HG03095 (cell line): Measurements from ENCODE around the gene NOC4L.
"Not testable (repeated sequence)": the region's sequence is repeated elsewhere in the genome, so short reads cannot be mapped to it uniquely, and the experiment has no call there.

Experiments
- ATAC-seq: cut with Tn5 transposase; IDR thresholded peaks from one replicate; pipeline ENCODE4 v1.9.1; 2021; ENCODE audit warnings: moderate library complexity; ENCODE audit not compliant: unreplicated experiment

NOC4L gene

DNA sequence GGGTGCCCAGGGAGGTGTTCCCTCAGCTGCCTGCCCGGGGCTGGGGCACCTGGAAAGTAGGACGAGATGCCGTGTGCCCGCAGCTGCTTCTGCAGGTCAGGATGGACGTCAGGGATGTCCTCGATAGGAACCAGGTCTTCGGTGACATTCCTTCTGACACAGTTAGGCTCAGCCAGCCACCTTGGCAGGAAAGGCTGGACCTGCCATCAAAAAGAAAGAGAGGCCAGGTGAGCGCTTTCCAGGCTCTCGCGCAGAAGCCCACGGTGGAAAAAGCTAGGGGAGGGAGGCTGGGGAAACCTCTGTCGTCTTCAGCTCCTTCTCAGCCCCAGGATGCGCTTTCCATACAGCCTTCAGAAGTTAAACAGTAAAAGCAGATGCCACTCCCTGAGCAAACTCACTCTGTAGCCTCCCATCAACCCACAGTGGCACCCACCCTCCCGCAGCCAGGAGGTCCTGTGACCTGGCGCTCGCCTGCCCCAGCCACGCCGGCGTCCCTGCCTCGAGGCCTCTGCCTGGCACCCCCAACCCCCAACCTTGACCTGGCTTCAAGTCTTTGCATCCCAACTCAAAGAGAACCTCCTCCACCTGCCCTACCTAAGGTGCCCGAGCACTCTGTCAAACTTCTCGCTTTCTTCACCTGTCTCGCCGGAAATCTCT is 1.4 kb upstream of the NOC4L start:
- ATAC-seq = no peak

- ATAC-seq = peak; percentile 27
These were observed 753 bp upstream of the NOC4L start for GRCh38 chr12:132143336-132144071.

DNA sequence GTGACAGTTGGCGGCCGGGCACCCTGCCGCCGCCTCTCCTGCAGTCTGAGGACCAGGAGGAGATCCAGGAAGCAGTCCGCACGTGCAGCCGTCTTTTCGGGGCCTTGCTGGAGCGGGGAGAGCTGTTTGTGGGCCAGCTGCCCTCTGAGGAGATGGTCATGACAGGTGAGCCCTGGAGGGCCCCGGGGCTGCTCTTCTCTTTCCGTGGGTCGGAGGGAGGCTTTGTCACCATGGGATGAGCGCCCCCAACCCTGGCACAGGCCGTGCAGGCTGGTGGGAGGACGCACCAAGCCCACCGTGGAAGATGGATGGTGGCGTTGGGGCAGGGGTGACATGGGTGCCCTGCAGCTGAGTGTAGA is 532 bp downstream of the NOC4L start:
- ATAC-seq = no peak

DNA sequence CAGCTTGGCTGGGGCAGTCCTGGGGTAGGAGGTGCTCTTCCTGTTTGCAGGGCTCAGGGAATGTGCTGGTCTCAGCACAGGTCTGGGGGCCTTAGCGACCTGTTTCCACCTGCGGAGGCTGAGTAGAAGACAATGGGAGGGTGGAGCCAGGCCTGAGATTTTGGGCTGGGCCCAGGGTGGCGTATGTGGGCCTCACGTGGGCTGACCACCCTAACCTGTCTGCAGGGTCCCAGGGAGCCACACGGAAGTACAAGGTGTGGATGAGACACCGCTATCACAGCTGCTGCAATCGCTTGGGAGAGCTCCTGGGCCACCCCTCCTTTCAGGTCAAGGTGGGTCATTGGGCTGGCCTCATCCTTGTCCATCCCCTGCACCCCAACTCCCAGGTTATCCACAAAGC is 1.1 kb downstream of the NOC4L start:
- ATAC-seq = no peak

GRCh38 chr12:132146098-132146497 is 1.8 kb downstream of the NOC4L start:
- no peak for ATAC-seq

- no peak for ATAC-seq
These were observed 2.6 kb downstream of the NOC4L start for GRCh38 chr12:132146772-132147422.

DNA sequence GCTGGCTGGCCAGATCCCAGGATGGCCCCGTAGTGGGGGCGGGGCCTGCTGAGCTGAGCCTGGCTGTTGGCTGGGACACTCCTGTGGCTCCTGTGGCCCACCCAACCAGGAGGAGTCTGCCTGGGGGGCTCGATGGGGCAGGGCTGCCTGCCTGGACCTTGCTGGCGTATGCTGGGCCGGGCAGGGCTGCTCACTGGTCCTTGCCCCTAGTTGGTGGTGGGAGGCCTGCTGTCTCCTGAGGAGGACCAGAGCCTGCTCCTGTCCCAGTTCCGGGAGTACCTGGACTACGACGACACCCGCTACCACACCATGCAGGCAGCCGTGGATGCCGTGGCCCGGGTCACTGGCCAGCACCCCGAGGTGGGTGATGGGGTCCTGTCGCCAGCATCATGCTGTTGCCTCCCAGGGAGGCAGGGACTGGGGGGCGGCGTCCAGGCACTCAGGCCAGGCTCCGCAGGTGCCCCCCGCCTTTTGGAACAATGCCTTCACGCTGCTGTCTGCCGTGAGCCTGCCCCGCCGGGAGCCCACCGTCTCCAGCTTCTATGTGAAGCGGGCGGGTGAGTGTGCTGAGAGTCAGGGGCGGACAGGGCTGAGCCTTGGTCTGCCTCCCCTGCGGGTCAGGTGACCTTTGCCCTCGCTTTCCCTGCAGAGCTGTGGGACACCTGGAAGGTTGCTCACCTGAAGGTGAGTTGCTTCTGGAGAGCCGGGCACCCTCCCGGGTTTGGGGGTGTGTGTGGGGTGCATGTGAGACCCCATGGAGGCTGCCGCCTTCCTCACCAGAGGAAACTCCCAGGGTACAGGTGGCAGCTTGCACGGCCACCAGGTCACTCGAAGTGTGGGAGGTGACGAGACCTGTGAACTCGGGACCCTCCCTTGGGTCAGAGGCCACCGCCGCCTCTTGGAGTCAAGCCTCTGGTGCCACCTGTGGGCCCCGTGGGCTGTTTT is 3.4 kb downstream of the NOC4L start:
- no peak for ATAC-seq

DNA sequence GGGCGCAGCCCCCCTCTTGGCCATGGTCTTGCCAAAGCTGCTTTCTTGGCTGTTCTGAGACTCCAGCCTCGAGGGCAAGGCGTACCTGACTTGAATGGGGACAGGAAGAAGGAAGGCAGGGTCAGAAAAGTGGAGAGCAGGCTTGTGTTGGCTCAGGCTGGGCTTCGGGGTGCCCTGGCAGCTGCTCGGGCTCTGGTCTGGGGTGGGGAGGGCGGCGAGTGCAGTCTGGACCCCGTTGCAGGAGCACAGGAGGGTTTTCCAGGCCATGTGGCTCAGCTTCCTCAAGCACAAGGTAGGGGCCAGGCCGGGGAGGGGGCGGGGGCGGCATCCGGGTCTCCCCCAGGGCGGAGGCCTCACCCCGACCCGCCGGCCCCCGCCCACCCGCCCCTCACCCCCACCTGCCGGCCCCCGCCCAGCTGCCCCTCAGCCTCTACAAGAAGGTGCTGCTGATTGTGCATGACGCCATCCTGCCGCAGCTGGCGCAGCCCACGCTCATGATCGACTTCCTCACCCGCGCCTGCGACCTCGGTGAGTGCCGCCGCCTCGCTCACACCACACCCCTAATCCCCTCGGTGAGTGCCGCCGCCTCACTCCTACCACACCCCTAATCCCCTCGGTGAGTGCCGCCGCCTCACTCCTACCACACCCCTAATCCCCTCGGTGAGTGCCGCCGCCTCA is 4.2 kb downstream of the NOC4L start:
- no peak for ATAC-seq

GRCh38 chr12:132149526-132149925 is 5.3 kb downstream of the NOC4L start:
- ATAC-seq = not testable (repeated sequence)

DNA sequence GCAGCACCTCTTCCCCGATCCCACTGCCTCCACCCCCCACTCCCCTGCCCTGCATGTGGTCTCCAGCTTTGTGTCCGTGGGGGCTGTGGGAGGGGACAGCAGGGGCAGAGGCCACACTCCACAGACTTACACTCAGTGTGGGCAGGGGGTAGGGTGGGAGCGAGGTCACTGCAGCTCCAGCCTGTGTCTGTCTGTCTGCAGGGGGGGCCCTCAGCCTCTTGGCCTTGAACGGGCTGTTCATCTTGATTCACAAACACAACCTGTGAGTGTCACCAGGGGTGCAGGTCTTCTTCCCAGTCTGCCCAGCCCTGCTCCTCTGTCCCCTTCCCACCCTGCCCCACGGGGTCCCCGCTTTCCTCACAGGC is 6.5 kb downstream of the NOC4L start:
- ATAC-seq = no peak

- no peak for ATAC-seq
These were observed 7.0 kb downstream of the NOC4L start for GRCh38 chr12:132151145-132151765.

- no peak for ATAC-seq
These were observed 7.6 kb downstream of the NOC4L start for GRCh38 chr12:132151766-132152410.

- ATAC-seq = no peak
These were observed 8.2 kb downstream of the NOC4L start for GRCh38 chr12:132152411-132152821.

GRCh38 chr12:132152953-132153352 is 8.7 kb downstream of the NOC4L start:
- ATAC-seq = no peak

GRCh38 chr12:132153501-132154340 is 9.5 kb downstream of the NOC4L start:
- ATAC-seq = peak; percentile 79

GRCh38 chr12:132154341-132154761 is 10.1 kb downstream of the NOC4L start:
- ATAC-seq = peak; percentile 24

DNA sequence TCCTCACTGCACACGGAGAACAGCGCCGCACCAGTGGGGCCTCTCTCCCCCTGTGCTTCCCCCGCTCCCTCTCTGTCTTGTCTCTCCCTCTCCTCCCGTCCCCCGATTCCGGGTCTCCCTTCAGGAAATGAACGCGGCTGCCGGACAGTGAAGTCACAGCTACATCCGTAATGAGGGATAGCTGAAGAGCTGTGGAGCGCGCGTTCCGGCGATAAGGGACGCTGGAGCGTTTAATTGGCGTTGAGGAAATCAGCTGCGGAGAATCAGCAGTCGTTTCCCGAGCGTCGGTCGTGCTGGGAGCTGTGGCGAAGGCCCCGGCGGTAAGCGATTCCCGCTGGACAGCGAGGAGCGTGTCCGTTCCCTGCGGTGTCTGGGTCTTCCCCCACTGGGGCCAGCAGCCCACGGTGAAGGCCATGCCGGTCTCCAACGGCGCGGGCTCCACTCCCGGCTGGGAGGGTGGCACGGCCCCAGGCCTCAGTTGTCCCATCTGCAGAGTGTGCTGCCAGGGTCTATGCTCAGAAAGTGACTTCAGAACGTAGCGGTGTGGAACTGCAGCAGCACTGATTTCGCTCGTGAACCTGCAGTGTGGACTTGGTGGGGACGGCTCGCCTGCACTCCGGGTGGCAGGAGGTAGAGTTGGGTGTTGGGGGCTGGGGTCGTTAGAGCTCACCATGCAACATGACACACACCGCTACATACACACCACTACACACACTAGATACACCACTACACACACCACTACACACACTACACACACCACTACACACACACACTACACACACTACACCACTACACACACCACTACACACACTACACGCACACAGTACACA is 10.9 kb downstream of the NOC4L start:
- no peak for ATAC-seq
